ENCODE data around the gene ATP6V0E2. TPM values are rescaled to one million over a fixed set of nuclear protein-coding genes. Genes with fewer than 3 reads are reported as not detected.
A peak's percentile ranks its signal among the peaks of the same experiment; 100 is the strongest.

The ATP6V0E2 gene
- polyA plus RNA-seq, 2 of the 4 experiments (the other 2 are of a cell fraction): 17.3 to 44.9 TPM

- Histone ChIP-seq H3K27ac (no peak overlapping the region), H3K4me2 (no peak overlapping the region), H3K9me3 (no peaks in the 10 kb centered on the region), H3K4me1 (peaks cover 6% of the 10 kb centered on the region; the same call in 2 of the 3 replicates), H3K4me3 (no peak overlapping the region)
- ChIA-PET POLR2A (no interaction called here), CTCF (interaction anchor here (1.5 to 4.0 kb wide), 5 partner anchors 9 to 52 kb away, joined by 4 to 20 read pairs (median 5); no protein-coding TSS in a partner anchor)
- 58% methylated on average over 4 of the region's 4 CpGs for WGBS (ENCODE audit: missing lambda C conversion rate)
- DNase-seq (ENCODE audit: low read depth in 1 of 2, low spot score in 1 of 2) (no peak), FAIRE-seq (no peak), ATAC-seq (no peak)
- TF ChIP-seq RNF2 (IDR thresholded peaks at IDR 0.05; ENCODE audit: borderline replicate concordance, low read depth) (no peak), MAZ (IDR thresholded peaks at IDR 0.05; ENCODE audit: borderline replicate concordance, low read depth, low read length) (no peak), ESRRA (IDR thresholded peaks at IDR 0.05; ENCODE audit: borderline replicate concordance, low read length) (no peak), NR3C1 (IDR thresholded peaks at IDR 0.05) (no peak), GATA3 (IDR thresholded peaks at IDR 0.05; ENCODE audit: borderline replicate concordance) (no peak), ZFP36 (IDR thresholded peaks at IDR 0.05; ENCODE audit: borderline replicate concordance, partially characterized antibody) (no peak), KDM5A (IDR thresholded peaks at IDR 0.05) (no peak), JUNB (IDR thresholded peaks at IDR 0.05) (no peak), EHF (CRISPR knock-in tag; IDR thresholded peaks at IDR 0.05) (no peak), NPAS2 (CRISPR knock-in tag; IDR thresholded peaks at IDR 0.05; ENCODE audit: borderline replicate concordance) (no peak), RCOR1 (IDR thresholded peaks at IDR 0.05; ENCODE audit: low read depth, low read length) (no peak), POLR2AphosphoS2 (conservative IDR thresholded peaks at IDR 0.05; ENCODE audit: low read length) (no peak)
Observed at GRCh38 chr7:149859876-149860275, 13.9 kb upstream of the ATP6V0E2 start.

- H3K4me2 ChIP-seq: no peak overlapping the region
- ATAC-seq (peak; percentile 26 to 87; a peak in 3 of 6 replicates), FAIRE-seq (no peak), DNase-seq (ENCODE audit: low read depth in 1 of 2, low spot score in 1 of 2) (peak; percentile 23)
- POLR2A ChIA-PET: no interaction called here
- no peak for TF ChIP-seq NFE2L2 (conservative IDR thresholded peaks at IDR 0.05; ENCODE audit: low read length)
- TF ChIP-seq BHLHE40 (IDR thresholded peaks at IDR 0.05; ENCODE audit: low read depth, low read length): no peak
- TF ChIP-seq, protein P1, sequence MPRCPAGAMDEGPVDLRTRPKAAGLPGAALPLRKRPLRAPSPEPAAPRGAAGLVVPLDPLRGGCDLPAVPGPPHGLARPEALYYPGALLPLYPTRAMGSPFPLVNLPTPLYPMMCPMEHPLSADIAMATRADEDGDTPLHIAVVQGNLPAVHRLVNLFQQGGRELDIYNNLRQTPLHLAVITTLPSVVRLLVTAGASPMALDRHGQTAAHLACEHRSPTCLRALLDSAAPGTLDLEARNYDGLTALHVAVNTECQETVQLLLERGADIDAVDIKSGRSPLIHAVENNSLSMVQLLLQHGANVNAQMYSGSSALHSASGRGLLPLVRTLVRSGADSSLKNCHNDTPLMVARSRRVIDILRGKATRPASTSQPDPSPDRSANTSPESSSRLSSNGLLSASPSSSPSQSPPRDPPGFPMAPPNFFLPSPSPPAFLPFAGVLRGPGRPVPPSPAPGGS (IDR thresholded peaks at IDR 0.05): no peak
- TF ChIP-seq RAD21 (conservative IDR thresholded peaks at IDR 0.05 in 1 of 2, IDR thresholded peaks at IDR 0.05 in 1 of 2): peak; percentile 46 to 50; a peak in 4 of 5 replicates
- TF ChIP-seq CTCF (IDR thresholded peaks at IDR 0.05): peak; percentile 43
- TF ChIP-seq, protein P2, sequence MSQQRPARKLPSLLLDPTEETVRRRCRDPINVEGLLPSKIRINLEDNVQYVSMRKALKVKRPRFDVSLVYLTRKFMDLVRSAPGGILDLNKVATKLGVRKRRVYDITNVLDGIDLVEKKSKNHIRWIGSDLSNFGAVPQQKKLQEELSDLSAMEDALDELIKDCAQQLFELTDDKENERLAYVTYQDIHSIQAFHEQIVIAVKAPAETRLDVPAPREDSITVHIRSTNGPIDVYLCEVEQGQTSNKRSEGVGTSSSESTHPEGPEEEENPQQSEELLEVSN (IDR thresholded peaks at IDR 0.05; ENCODE audit: borderline replicate concordance, low read depth): no peak
- TF ChIP-seq SMC3 (IDR thresholded peaks at IDR 0.05): peak; percentile 38; the same call in 2 of the 3 replicates
- no peak for TF ChIP-seq FOSB (CRISPR knock-in tag; IDR thresholded peaks at IDR 0.05)
- TF ChIP-seq KDM5A (IDR thresholded peaks at IDR 0.05): no peak
- no peak for TF ChIP-seq HMGXB4 (CRISPR knock-in tag; IDR thresholded peaks at IDR 0.05; ENCODE audit: borderline replicate concordance)
- TF ChIP-seq REST (IDR thresholded peaks at IDR 0.05): no peak
- no peak for TF ChIP-seq CBX2 (IDR thresholded peaks at IDR 0.05; ENCODE audit: borderline replicate concordance, low read depth)
- no peak for TF ChIP-seq ZSCAN20 (CRISPR knock-in tag; IDR thresholded peaks at IDR 0.05)
- H3K27ac ChIP-seq: no peak overlapping the region
- 81% methylated on average over 35 of the region's 45 CpGs for WGBS (ENCODE audit: missing lambda C conversion rate)
- CTCF ChIA-PET: interaction anchor here (0.8 to 4.0 kb wide), 6 partner anchors 9 to 911 kb away, joined by 3 to 20 read pairs (median 5); no protein-coding TSS in a partner anchor
- no peak overlapping the region for H3K4me3 ChIP-seq
- H3K9me3 ChIP-seq: no peaks in the 10 kb centered on the region
- H3K4me1 ChIP-seq: no peaks in the 10 kb centered on the region
Observed at GRCh38 chr7:149860821-149861727, 12.7 kb upstream of the ATP6V0E2 start.
